HCT116 (cell line): ENCODE data around the gene NUP210. TPM values are rescaled to one million over a fixed set of nuclear protein-coding genes. Genes with fewer than 3 reads are reported as not detected.

Experiments used
- ATAC-seq: fragments of 200-7000 bp; cut with Tn5 transposase; 2 replicates; pipeline ENCODE4 v1.9.1; 2020; ENCODE audit warnings: mild to moderate bottlenecking, moderate library complexity
- BruUV-seq: library from RNA; stranded (reverse); fragments of 400-500 nt; replicated peaks from 2 replicates; lab custom pipeline; 2021; lab: Mats Ljungman, UMichigan
- CTCF ChIA-PET: fragments of 300-600 bp; sonication (Branson Sonifier 250); formaldehyde crosslinking; loops from one replicate; lab custom pipeline; 2021; ENCODE audit warnings: antibody characterized with exemption; lab: Charles Lee
- POLR2A ChIA-PET: fragments of 300-600, 350-600 bp; sonication (Branson Sonifier 250); formaldehyde crosslinking; loops from one replicate; lab custom pipeline; 2021; ENCODE audit warnings: antibody characterized with exemption; lab: Charles Lee
- RAD21 ChIA-PET, 2 experiments: fragments of 300-600 bp; sonication (Branson Sonifier 250); formaldehyde crosslinking; loops; one replicate each; lab custom pipeline; 2023; ENCODE audit warnings: low total read pairs in 2 of 2; ENCODE audit not compliant: uncharacterized antibody in 2 of 2, unreplicated experiment in 2 of 2, low non-redundant PET in 1 of 2; lab: Charles Lee
- DNase-seq: peaks from one replicate; pipeline ENCODE4 v3.0.0-alpha.2; 2010; ENCODE audit warnings: low read depth, low spot score
- H2AFZ ChIP-seq: fragments of 200-600 bp; shearing (Covaris generic), sonication (generic); 2 replicates; pipeline ENCODE4 v1.6.1; 2017; ENCODE audit warnings: low read depth, mixed run types, mixed read lengths, antibody characterized with exemption, low read length; ENCODE audit not compliant: poor library complexity, severe bottlenecking
- H3K27ac ChIP-seq: 2 replicates; pipeline ENCODE4 v1.5.1; 2012; ENCODE audit warnings: low read depth, low read length
- H3K27me3 ChIP-seq: fragments of 200-600 bp; sonication (generic); 2 replicates; pipeline ENCODE4 v1.6.1; 2016; ENCODE audit warnings: mixed run types, low read length, mixed read lengths; ENCODE audit not compliant: insufficient read depth
- H3K36me3 ChIP-seq, 2 experiments: fragments of 200-500 bp in 1 of 2; fragments of 200-600 bp in 1 of 2; sonication (Bioruptor generic) in 1 of 2; sonication (generic) in 1 of 2; 2 replicates each; pipeline versions ENCODE4 v1.5.1 to v1.6.1; 2014 to 2016; ENCODE audit warnings: low read length in 2 of 2, inconsistent platforms in 1 of 2, mixed read lengths in 1 of 2, mixed run types in 1 of 2; ENCODE audit not compliant: insufficient read depth in 2 of 2, control insufficient read depth in 1 of 2
- H3K4me1 ChIP-seq, 2 experiments: fragments of 200-600 bp in 1 of 2; sonication (generic) in 1 of 2; 2 replicates each; pipeline versions ENCODE4 v1.5.1 to v1.6.1; 2012 to 2017; ENCODE audit warnings: low read length in 2 of 2, inconsistent platforms in 1 of 2, mild to moderate bottlenecking in 1 of 2, mixed read lengths in 1 of 2, mixed run types in 1 of 2, moderate library complexity in 1 of 2; ENCODE audit not compliant: insufficient read depth in 2 of 2, control insufficient read depth in 1 of 2
- H3K4me2 ChIP-seq: fragments of 200-600 bp; sonication (generic); 2 replicates; pipeline ENCODE4 v1.6.1; 2017; ENCODE audit warnings: mixed run types, low read length, mixed read lengths
- H3K4me3 ChIP-seq, 2 experiments: fragments of 200-600 bp in 1 of 2; sonication (generic) in 1 of 2; replicated peaks in 1 of 2; 2 replicates each; pipeline ENCODE4 v1.5.1; 2011 to 2016; ENCODE audit warnings: low read length in 2 of 2, control low read depth in 1 of 2, low read depth in 1 of 2, mild to moderate bottlenecking in 1 of 2, mixed read lengths in 1 of 2, mixed run types in 1 of 2
- H3K79me2 ChIP-seq: fragments of 200-600 bp; sonication (generic); 2 replicates; pipeline ENCODE4 v1.6.1; 2017; ENCODE audit warnings: mild to moderate bottlenecking, mixed run types, low read length, moderate library complexity, mixed read lengths; ENCODE audit not compliant: insufficient read depth
- H3K9ac ChIP-seq: fragments of 200-600 bp; sonication (generic); 2 replicates; pipeline ENCODE4 v1.6.1; 2016; ENCODE audit warnings: low read length, mixed read lengths
- H3K9me2 ChIP-seq: fragments of 200-600 bp; sonication (generic), shearing (Covaris generic); 2 replicates; pipeline ENCODE4 v1.6.1; 2017; ENCODE audit warnings: mixed run types, mild to moderate bottlenecking, moderate library complexity; ENCODE audit not compliant: insufficient read depth
- H3K9me3 ChIP-seq, 2 experiments: fragments of 200-500 bp in 1 of 2; fragments of 200-600 bp in 1 of 2; sonication (Bioruptor generic) in 1 of 2; sonication (generic) in 1 of 2; 2 replicates each; pipeline ENCODE4 v1.6.1; 2014 to 2017; ENCODE audit warnings: low read length in 2 of 2, mixed read lengths in 2 of 2, inconsistent platforms in 1 of 2, low read depth in 1 of 2, mild to moderate bottlenecking in 1 of 2, mixed run types in 1 of 2, moderate library complexity in 1 of 2; ENCODE audit not compliant: control insufficient read depth in 1 of 2, insufficient read depth in 1 of 2
- H4K20me1 ChIP-seq: fragments of 200-600 bp; sonication (generic), shearing (Covaris generic); 2 replicates; pipeline ENCODE4 v1.6.1; 2017; ENCODE audit warnings: mixed run types, mild to moderate bottlenecking, moderate library complexity; ENCODE audit not compliant: insufficient read depth
- CEBPB ChIP-seq: IDR thresholded peaks from 2 replicates; pipeline ENCODE4 v1.6.1; 2012; ENCODE audit warnings: low read depth
- EGR1 ChIP-seq: IDR thresholded peaks from 2 replicates; pipeline ENCODE4 v1.6.1; 2012; ENCODE audit warnings: low read depth
- EZH2phosphoT487 ChIP-seq: fragments of 200-600 bp; IDR thresholded peaks from 2 replicates; pipeline ENCODE4 v1.6.1; 2018; ENCODE audit warnings: antibody characterized with exemption, borderline replicate concordance
- FOSL1 ChIP-seq: IDR thresholded peaks from 2 replicates; pipeline ENCODE4 v1.6.1; 2012; ENCODE audit warnings: low read depth
- JUND ChIP-seq: IDR thresholded peaks from 2 replicates; pipeline ENCODE4 v1.6.1; 2012
- POLR2A ChIP-seq: IDR thresholded peaks from 2 replicates; pipeline ENCODE4 v1.7.0; 2011; ENCODE audit warnings: borderline replicate concordance; ENCODE audit not compliant: insufficient read depth, insufficient read length; ENCODE audit errors: extremely low read depth
- POLR2AphosphoS5 ChIP-seq: IDR thresholded peaks from 2 replicates; pipeline ENCODE4 v1.6.1; 2011; ENCODE audit warnings: mild to moderate bottlenecking, low read depth, low read length, moderate library complexity
- SP1 ChIP-seq: IDR thresholded peaks from 2 replicates; pipeline ENCODE4 v1.6.1; 2012; ENCODE audit warnings: low read depth
- TCF7L2 ChIP-seq: IDR thresholded peaks from 2 replicates; pipeline ENCODE4 v1.7.0; 2011; ENCODE audit warnings: borderline replicate concordance, inconsistent platforms; ENCODE audit not compliant: insufficient read depth, insufficient read length; ENCODE audit errors: extremely low read depth
- YY1 ChIP-seq: IDR thresholded peaks from 2 replicates; pipeline ENCODE4 v1.6.1; 2011; ENCODE audit warnings: low read length, low read depth, moderate library complexity, mild to moderate bottlenecking; ENCODE audit not compliant: insufficient replicate concordance; ENCODE audit errors: extremely low read depth
- ZFX ChIP-seq: fragments of 450-650 bp; IDR thresholded peaks from 2 replicates; pipeline ENCODE4 v1.6.1; 2017
- intact Hi-C: fragments of 100-400 bp; cut with micrococcal nuclease; formaldehyde crosslinking; loops from 2 replicates; pipeline ENCODE4 v1.10.0; 2022
- total RNA-seq: library from RNA; stranded (reverse); gene quantifications from one replicate; pipeline ENCODE4 v1.2.1, GENCODE V29; 2021; ENCODE audit not compliant: unreplicated experiment
- TF ChIP-seq, protein P1 (sequence below): IDR thresholded peaks from 2 replicates; pipeline ENCODE4 v1.6.1; 2012
- TF ChIP-seq, protein P2 (sequence below): IDR thresholded peaks from 2 replicates; pipeline ENCODE4 v1.6.1; 2012
- TF ChIP-seq, protein P3 (sequence below): IDR thresholded peaks from 2 replicates; pipeline ENCODE4 v1.6.1; 2012; ENCODE audit warnings: low read depth
- TF ChIP-seq, protein P4 (sequence below): IDR thresholded peaks from 2 replicates; pipeline ENCODE4 v1.6.1; 2011; ENCODE audit warnings: mild to moderate bottlenecking, low read length, moderate library complexity; ENCODE audit not compliant: insufficient replicate concordance; ENCODE audit errors: extremely low read depth

Gene NUP210
- total RNA-seq, 1 experiment from 2014 or later, result 74.9 TPM

DNA sequence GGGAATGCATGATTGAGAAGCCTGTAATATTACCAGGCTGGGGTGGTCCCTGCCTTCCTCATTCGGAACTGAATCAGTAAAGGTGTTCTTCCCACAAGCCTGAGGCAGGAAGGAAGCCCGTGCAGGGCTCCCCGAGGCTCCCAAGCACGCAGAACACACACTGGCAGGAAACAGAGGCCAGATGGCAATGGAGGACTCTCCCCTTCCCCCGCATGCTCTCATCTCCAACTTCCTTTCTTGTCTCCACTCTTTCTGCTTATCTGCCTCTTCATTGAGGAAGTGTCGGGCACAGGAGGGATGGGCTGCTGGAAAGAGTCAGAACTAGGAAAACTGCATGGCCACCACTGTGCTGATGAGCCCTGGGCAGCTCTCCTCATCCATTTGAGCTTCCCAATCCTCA lies 123.5 kb downstream of the NUP210 start:
- ChIA-PET POLR2A (no interaction called here), CTCF (no interaction called here), RAD21 (no interaction called here)
- Histone ChIP-seq H3K4me1 (peaks cover 6 to 11% of the 10 kb centered on the region in 2 experiments), H3K9me3 (no peaks in the 10 kb centered on the region), H2AFZ (no peak overlapping the region), H3K27me3 (no peaks in the 10 kb centered on the region), H3K27ac (no peak overlapping the region), H3K9ac (no peak overlapping the region), H3K9me2 (no peaks in the 10 kb centered on the region), H3K4me3 (no peak overlapping the region), H3K79me2 (no peaks in the 10 kb centered on the region), H4K20me1 (no peaks in the 10 kb centered on the region), H3K4me2 (no peak overlapping the region), H3K36me3 (no peaks in the 10 kb centered on the region)
- ATAC-seq (no peak), DNase-seq (no peak)
- intact Hi-C loops, result loop anchor here (10.0 kb wide), 1 partner anchor 202 kb away; no protein-coding TSS in a partner anchor
- TF ChIP-seq ZFX (no peak), POLR2A (no peak), SP1 (no peak), TCF7L2 (no peak), FOSL1 (no peak), JUND (no peak), EGR1 (no peak), CEBPB (no peak), YY1 (no peak), POLR2AphosphoS5 (no peak), EZH2phosphoT487 (no peak)
- TF ChIP-seq, protein P1, sequence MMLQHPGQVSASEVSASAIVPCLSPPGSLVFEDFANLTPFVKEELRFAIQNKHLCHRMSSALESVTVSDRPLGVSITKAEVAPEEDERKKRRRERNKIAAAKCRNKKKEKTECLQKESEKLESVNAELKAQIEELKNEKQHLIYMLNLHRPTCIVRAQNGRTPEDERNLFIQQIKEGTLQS, result no peak
- TF ChIP-seq, protein P2, sequence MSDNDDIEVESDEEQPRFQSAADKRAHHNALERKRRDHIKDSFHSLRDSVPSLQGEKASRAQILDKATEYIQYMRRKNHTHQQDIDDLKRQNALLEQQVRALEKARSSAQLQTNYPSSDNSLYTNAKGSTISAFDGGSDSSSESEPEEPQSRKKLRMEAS, result no peak
- TF ChIP-seq, protein P3, sequence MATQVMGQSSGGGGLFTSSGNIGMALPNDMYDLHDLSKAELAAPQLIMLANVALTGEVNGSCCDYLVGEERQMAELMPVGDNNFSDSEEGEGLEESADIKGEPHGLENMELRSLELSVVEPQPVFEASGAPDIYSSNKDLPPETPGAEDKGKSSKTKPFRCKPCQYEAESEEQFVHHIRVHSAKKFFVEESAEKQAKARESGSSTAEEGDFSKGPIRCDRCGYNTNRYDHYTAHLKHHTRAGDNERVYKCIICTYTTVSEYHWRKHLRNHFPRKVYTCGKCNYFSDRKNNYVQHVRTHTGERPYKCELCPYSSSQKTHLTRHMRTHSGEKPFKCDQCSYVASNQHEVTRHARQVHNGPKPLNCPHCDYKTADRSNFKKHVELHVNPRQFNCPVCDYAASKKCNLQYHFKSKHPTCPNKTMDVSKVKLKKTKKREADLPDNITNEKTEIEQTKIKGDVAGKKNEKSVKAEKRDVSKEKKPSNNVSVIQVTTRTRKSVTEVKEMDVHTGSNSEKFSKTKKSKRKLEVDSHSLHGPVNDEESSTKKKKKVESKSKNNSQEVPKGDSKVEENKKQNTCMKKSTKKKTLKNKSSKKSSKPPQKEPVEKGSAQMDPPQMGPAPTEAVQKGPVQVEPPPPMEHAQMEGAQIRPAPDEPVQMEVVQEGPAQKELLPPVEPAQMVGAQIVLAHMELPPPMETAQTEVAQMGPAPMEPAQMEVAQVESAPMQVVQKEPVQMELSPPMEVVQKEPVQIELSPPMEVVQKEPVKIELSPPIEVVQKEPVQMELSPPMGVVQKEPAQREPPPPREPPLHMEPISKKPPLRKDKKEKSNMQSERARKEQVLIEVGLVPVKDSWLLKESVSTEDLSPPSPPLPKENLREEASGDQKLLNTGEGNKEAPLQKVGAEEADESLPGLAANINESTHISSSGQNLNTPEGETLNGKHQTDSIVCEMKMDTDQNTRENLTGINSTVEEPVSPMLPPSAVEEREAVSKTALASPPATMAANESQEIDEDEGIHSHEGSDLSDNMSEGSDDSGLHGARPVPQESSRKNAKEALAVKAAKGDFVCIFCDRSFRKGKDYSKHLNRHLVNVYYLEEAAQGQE, result no peak
- TF ChIP-seq, protein P4, sequence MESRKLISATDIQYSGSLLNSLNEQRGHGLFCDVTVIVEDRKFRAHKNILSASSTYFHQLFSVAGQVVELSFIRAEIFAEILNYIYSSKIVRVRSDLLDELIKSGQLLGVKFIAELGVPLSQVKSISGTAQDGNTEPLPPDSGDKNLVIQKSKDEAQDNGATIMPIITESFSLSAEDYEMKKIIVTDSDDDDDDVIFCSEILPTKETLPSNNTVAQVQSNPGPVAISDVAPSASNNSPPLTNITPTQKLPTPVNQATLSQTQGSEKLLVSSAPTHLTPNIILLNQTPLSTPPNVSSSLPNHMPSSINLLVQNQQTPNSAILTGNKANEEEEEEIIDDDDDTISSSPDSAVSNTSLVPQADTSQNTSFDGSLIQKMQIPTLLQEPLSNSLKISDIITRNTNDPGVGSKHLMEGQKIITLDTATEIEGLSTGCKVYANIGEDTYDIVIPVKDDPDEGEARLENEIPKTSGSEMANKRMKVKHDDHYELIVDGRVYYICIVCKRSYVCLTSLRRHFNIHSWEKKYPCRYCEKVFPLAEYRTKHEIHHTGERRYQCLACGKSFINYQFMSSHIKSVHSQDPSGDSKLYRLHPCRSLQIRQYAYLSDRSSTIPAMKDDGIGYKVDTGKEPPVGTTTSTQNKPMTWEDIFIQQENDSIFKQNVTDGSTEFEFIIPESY, result no peak
- no TSS peak for BruUV-seq
